GM21786 (cell line): ENCODE data around the gene RUSF1.
"Not testable (repeated sequence)": the region's sequence is repeated elsewhere in the genome, so short reads cannot be mapped to it uniquely, and the experiment has no call there.

Experiments used
- ATAC-seq: cut with Tn5 transposase; IDR thresholded peaks from one replicate; pipeline ENCODE4 v1.9.1; 2021; ENCODE audit not compliant: unreplicated experiment

Gene RUSF1

GRCh38 chr16:31487720-31488467, 20.3 kb downstream of the RUSF1 start:
- ATAC-seq = peak; percentile 82

DNA sequence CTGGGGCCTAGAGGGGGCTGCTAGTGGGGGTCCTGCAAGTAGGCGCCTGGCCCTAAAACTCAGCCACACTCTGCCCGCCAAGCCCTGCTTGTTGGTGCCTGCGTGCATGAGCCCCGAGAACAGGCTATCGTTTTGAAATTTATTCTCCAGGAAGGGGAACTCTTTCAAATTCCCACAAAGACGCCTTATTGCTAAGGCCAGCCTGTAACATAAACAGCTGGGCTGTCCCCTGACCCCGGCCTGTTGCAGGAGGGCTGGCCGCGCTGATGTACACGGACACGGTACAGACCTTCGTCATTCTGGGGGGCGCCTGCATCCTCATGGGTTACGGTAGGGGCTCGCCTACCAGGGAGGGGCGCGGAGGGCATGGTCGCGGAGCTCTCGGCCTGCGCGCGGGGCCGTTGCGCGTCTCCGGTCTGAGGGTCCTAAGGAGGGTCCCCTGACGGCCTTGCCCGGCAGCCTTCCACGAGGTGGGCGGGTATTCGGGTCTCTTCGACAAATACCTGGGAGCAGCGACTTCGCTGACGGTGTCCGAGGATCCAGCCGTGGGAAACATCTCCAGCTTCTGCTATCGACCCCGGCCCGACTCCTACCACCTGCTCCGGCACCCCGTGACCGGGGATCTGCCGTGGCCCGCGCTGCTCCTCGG, 21.0 kb downstream of the RUSF1 start:
- ATAC-seq = no peak

GRCh38 chr16:31486045-31486444, 22.1 kb downstream of the RUSF1 start:
- no peak for ATAC-seq

GRCh38 chr16:31485571-31485970, 22.6 kb downstream of the RUSF1 start:
- ATAC-seq = no peak

DNA sequence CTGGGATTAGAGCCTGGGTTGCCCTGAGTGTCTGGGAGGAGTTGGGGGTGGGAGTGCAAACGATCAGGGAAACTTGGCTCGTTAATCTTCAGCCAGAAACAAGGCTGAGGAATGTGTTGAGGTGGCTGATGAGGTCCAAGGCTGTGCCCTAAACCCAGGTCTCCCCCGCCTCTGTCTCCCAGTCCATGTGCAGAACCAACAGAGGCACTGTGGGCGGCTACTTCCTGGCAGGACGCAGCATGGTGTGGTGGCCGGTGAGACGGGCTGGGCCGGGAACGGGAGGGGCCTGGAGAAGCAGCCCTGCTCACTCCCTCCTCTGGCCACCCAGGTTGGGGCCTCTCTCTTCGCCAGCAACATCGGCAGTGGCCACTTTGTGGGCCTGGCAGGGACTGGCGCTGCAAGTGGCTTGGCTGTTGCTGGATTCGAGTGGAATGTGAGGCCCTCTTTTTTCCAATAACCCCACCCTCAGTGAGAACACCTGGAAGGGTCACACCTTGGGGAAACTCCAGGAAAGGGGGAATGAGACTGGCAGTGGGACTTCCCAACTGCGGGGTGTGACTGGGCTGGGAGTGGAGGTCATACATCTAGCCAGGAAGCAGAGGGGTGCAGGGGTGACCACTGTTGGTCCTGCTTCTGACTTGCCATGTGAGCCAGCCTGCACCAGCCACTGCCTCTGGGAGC, 23.6 kb downstream of the RUSF1 start:
- ATAC-seq = no peak

DNA sequence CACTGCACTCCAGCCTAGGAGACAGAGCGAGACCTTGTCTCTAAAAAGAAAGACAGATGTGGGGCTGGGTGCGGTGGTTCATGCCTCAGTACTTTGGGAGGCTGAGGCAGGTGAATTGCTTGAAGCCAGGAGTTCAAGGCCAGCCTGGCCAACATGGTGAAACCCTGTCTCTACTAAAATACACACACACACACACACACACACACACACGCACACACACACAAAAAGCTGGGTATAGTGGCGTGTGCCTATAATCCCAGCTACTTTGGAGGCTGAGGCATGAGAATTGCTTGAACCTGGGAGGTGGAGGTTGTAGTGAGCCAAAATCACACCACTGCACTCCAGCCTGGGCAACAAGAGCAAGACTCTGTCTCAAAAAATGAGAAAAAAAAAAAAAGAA, 24.1 kb downstream of the RUSF1 start:
- not testable (repeated sequence) for ATAC-seq

DNA sequence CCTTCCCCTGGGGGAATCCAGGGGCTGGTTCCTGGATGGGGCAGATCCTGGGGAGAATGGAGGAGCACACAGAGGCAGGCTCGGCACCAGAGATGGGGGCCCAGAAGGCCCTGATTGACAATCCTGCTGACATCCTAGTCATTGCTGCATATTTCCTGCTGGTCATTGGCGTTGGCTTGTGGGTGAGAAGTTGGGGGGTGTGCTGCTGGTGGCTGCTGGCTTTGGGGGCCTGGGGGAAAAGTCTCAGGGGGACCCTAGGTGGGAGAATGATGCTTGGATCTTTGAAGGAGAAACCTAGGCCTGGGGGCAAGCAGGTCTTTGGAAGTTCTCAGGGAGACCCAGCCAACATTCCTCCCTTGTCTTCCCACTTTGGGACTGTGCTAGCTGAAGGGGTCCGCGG, 25.1 kb downstream of the RUSF1 start, which contains the start of gene SLC5A2:
Gene SLC5A2 (plus strand): TSS at position 43 of the 400 bp plus-strand sequence. CDS start 14 bp downstream, at position 57.
- no peak for ATAC-seq

DNA sequence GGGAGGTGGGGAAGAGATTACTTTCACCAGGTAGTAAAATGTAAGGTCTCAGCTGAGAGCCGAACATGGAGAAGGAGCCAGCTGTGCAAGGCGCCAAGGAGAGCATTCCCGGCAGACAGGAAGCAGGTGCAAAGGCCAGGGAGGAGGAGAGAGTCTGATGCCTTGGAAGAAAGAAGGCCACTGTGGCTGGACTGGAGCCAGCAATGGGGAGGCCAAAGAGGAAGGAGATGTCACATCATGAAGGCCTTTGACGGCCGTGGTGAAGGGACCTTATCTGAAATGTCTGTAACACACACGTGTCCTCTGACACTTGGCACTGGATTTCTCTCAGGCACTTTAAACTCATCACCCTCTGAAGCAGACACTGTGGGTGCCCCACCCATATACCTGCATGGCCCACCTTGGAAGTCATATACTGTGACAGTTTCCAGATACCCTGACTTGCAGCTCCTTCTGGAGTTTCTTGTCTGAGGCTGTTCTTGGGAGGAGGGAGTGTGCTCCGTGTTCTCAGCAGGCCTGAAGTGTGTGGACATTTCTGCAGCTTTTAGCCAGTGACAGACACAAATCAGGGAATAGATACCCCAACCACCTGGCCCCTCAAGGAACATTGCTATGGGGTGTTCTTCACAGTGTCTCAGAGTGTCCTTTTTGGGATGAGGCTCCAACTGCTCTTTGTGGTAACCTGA, 27.2 kb downstream of the RUSF1 start:
- no peak for ATAC-seq

DNA sequence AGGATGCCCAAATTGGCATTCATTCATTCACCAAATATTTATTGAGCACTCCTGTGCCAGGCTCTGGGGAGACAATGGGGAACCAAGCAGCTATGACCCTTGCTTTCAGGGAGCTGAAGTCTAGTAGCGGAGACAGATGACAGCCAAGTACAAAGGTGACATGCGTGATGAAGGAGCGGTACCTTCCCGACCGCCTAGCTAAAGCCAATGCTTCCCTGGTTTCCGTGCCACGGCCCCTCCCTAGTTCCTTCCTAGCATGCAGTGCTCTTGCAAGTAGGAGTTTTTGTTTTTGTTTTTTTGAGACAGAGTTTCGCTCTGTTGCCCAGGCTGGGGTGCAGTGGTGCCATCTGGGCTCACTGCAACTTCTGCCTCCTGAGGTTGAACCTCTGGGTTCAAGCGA, 28.4 kb downstream of the RUSF1 start:
- no peak for ATAC-seq

GRCh38 chr16:31478956-31479355, 29.2 kb downstream of the RUSF1 start:
- no peak for ATAC-seq

DNA sequence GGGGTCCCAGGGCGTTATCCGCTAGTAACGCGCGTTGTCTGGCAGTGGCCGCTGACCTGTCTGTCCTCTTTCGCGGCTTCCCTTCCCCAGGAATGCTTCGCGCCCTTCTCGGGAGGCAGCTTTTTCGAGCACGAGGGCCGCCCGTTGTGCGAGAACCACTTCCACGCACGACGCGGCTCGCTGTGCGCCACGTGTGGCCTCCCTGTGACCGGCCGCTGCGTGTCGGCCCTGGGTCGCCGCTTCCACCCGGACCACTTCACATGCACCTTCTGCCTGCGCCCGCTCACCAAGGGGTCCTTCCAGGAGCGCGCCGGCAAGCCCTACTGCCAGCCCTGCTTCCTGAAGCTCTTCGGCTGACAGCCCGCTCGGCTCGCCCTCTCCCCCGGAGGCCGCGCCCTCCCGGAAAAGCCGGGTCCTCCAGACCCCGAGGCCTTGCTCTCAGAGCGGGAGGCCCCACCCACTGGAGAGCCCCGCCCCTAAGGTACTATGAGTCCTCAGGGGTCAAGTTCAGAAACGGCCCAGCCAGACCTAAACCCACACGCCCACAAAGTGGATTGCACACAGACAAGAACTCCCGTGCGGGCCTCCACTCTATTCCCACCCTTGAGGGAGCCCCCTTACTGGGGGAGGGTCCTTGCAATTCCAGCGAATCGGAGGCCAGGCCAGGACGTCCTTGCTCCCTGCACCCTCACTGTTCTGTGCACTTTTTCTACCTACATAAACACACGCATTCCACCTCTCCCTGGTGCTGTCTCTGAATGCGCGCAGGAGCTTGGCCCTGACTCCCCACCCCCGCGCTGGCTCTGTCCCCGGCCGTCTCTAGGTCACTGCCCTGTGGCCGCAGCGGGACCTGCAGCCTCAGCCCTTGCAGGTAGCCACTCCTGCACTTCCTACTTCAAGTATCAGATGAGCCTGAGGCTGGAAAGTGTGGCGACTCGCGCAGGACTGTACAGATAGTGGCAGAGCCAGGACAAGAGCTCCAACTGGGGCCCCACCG, 30.7 kb downstream of the RUSF1 start:
- peak; percentile 26 for ATAC-seq

DNA sequence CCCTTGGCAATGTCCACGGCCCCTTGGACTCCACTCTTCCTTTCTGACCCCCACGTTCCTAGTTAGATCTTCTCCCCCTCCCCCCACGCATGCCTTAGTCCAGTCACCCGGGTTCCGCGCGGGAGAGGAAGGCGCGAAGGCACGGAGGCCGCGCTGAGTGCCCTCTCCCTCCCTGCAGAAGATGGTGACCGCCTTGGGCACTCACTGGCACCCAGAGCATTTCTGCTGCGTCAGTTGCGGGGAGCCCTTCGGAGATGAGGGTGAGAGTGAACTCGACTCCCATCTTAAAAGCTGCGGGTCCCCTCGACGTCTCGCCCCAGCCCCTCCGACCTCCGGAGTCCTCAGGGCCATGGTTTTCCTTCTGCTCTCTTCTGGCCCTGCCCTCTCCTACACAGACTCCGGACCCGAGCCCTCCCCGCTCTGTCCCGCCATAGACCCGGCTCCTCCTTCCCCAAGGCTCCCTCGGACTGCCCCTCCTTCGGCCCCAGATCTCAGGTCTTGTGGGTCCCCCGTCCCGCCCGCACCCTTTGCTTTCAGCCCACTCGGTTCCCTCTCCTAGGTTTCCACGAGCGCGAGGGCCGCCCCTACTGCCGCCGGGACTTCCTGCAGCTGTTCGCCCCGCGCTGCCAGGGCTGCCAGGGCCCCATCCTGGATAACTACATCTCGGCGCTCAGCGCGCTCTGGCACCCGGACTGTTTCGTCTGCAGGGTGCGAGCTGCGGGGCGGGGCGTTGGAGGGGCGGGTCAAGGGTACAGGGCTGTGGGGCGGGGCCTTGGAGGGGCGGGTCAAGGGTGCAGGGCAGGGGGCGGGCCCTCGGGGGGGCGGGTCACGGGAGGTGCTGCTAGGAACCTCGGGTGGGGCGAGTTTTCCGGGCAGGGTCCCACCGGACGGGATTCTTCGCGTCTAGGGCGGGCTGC, 31.6 kb downstream of the RUSF1 start:
- ATAC-seq = peak; percentile 43

DNA sequence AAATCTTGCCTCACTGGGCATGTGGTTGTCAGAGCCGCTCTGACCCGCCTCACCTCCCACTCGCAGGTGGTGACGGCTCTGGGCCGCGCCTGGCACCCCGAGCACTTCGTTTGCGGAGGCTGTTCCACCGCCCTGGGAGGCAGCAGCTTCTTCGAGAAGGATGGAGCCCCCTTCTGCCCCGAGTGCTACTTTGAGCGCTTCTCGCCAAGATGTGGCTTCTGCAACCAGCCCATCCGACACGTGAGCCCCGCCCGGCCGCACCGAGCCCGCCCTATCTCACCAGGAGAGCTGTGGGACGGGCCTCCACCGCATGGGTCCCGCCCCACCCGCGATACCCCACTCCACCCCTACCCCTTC, 32.3 kb downstream of the RUSF1 start:
- ATAC-seq = no peak

DNA sequence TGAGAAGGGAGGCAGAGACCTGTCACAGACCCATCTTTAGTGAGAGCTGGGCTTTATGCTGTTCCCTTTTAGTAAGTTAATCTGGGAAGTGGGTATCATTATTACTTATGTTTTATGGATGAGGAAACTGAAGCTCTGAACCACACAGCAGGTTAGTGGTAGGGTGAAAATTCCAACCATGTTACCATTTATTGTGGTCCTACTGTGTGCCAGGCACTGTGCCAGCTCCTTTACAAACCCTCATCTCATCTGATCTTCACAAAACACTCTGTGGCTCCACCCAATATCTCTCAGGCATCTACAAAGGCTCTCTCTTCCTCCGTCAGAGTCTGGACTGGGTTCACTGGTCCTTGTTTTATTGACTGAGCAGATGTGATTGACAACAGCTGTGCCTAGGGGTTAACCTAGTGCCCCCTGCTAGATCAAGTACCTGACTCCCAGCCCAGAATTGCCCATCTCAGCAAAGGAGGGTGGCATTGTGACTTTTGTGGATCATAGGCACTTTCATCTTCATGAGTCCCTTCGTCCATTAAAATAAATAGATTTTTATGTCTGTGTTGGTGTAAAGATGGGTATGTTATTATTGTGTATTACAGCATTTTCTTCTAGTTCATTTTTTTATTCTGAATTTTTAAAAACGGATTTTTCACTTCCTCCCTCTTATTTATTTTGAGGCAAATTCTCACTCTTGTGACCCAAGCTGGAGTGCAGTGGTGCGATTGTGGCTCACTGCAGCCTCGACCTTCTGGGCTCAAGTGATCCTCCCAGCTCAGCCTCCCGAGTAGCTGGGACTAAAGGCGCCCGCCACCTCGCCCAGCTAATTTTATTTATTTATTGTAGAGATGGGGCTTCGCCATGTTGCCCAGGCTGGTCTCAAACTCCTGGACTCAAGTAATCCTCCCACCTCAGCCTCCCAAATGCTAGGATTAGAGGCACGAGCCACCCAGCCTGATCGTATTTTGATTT, 33.1 kb downstream of the RUSF1 start:
- ATAC-seq = no peak

- no peak for ATAC-seq
These were observed 33.9 kb downstream of the RUSF1 start for GRCh38 chr16:31474173-31474714.

DNA sequence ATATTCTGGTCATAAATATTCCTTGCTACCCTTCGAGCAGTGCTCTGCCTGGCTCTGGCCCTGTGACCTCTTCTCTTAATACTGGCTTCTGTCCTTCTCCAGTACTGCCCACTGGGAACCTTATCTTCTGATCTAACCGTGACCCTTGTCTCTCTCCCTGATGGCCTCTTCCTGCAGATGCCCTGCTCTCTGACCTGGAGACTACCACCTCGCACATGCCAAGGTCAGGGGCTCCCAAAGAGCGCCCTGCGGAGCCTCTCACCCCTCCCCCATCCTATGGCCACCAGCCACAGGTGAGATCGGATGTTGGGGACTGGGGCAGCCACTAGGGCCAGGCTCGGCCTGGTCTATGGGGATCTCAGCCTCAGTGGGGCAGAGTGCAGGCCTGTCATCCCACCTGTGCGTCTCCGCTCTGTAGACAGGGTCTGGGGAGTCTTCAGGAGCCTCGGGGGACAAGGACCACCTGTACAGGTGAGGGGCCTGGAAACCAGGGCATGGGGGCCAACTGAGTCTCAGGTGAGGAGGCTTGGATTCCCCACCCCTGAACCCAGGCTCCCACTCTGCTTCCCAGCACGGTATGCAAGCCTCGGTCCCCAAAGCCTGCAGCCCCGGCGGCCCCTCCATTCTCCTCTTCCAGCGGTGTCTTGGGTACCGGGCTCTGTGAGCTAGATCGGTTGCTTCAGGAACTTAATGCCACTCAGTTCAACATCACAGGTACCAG, 34.8 kb downstream of the RUSF1 start:
- ATAC-seq = no peak

DNA sequence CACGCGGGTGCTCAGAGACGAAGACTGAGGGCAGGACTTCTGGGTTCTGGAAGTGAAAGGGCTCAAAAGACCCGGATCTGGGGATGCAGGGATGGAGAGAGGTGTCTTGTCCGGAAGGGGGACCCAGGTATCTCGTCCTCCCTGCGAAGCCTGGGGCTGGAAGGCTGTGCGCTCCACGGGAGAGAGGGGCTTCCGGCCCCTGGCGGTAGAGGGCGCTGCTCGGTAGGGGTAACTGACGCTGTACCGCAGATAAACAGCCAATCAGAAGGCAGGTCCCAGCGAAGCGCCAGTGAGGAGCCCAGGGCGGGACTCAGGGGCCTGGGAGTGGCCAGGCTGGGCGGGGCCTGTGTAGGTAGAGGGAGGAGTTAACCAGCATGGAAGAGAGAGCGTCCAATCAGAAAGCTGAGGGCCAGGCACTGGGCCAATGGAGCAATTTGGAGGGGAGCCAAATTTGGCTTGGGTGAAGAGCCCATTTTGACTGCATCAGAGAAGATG, 35.4 kb downstream of the RUSF1 start:
- no peak for ATAC-seq
